SJSA1 (cell line): ENCODE results near the gene KRTAP22-1. TPM values are rescaled to one million over a fixed set of nuclear protein-coding genes. Genes with fewer than 3 reads are reported as not detected.

Experiments
- DNase-seq, 2 experiments: peaks; one replicate each; pipeline ENCODE4 v3.0.0-alpha.2; 2015 to 2020; ENCODE audit warnings: low spot score in 2 of 2, low read depth in 1 of 2
- H3K27ac ChIP-seq: fragments of 250-450 bp; sonication (Bioruptor Pico); 2 replicates; pipeline ENCODE4 v1.5.1; 2020; ENCODE audit warnings: mild to moderate bottlenecking, moderate library complexity
- H3K27me3 ChIP-seq: fragments of 250-450 bp; sonication (Bioruptor Pico); replicated peaks from 2 replicates; pipeline ENCODE4 v1.5.1; 2020; ENCODE audit warnings: mild to moderate bottlenecking, moderate library complexity
- H3K36me3 ChIP-seq: fragments of 250-450 bp; sonication (Bioruptor Pico); 2 replicates; pipeline ENCODE4 v1.5.1; 2020; ENCODE audit warnings: mild to moderate bottlenecking
- H3K4me1 ChIP-seq: fragments of 250-450 bp; sonication (Bioruptor Pico); replicated peaks from 2 replicates; pipeline ENCODE4 v1.6.1; 2021; ENCODE audit warnings: mild to moderate bottlenecking
- H3K4me3 ChIP-seq: fragments of 250-450 bp; sonication (Bioruptor Pico); 2 replicates; pipeline ENCODE4 v1.5.1; 2020; ENCODE audit warnings: mild to moderate bottlenecking
- H3K9me3 ChIP-seq: fragments of 250-450 bp; sonication (Bioruptor Pico); replicated peaks from 2 replicates; pipeline ENCODE4 v1.5.1; 2020; ENCODE audit warnings: mild to moderate bottlenecking
- total RNA-seq: library from RNA; depleted of rRNA; stranded (reverse); fragments of >200 nt; shearing (Covaris generic); gene quantifications from 2 replicates; pipeline ENCODE4 v1.2.3, GENCODE V29; 2014

Gene KRTAP22-1
- total RNA-seq, 1 experiment from 2014 or later, result not detected

GRCh38 chr21:30605968-30606367, 5.1 kb downstream of the KRTAP22-1 start:
- DNase-seq, result no peak
- H3K4me1 ChIP-seq, result no peaks in the 10 kb centered on the region
- H3K9me3 ChIP-seq, result no peaks in the 10 kb centered on the region

GRCh38 chr21:30612132-30612531, 11.2 kb downstream of the KRTAP22-1 start:
- H3K27ac ChIP-seq, result no peak overlapping the region
- H3K36me3 ChIP-seq, result no peaks in the 10 kb centered on the region
- no peaks in the 10 kb centered on the region for H3K9me3 ChIP-seq
- no peak for DNase-seq
- no peaks in the 10 kb centered on the region for H3K27me3 ChIP-seq
- no peak overlapping the region for H3K4me3 ChIP-seq
- no peaks in the 10 kb centered on the region for H3K4me1 ChIP-seq

More at GRCh38 chr21:30605968-30606367, 5.1 kb downstream of the KRTAP22-1 start:
- no peaks in the 10 kb centered on the region for H3K36me3 ChIP-seq
- no peak overlapping the region for H3K27ac ChIP-seq
- H3K4me3 ChIP-seq, result no peak overlapping the region
- H3K27me3 ChIP-seq, result no peaks in the 10 kb centered on the region

GRCh38 chr21:30613836-30614235, 12.9 kb downstream of the KRTAP22-1 start, which contains the start of gene KRTAP6-1:
TSS of gene KRTAP6-1 (minus strand) at chr21:30613930. CDS start at chr21:30613904, 26 bp downstream.
- no peak within 1 kb of the TSS for H3K27ac ChIP-seq

GRCh38 chr21:30615199-30615598, 14.3 kb downstream of the KRTAP22-1 start:
- H3K36me3 ChIP-seq, result no peaks in the 10 kb centered on the region
- H3K4me1 ChIP-seq, result peaks cover 4% of the 10 kb centered on the region; the same call in 1 of the 2 replicates
- no peak overlapping the region for H3K27ac ChIP-seq
- no peak overlapping the region for H3K4me3 ChIP-seq
- no peak for DNase-seq
- H3K27me3 ChIP-seq, result no peaks in the 10 kb centered on the region
- H3K9me3 ChIP-seq, result no peaks in the 10 kb centered on the region

More at GRCh38 chr21:30613836-30614235, 12.9 kb downstream of the KRTAP22-1 start, which contains the start of gene KRTAP6-1:
- no peaks in the 10 kb centered on the region for H3K4me1 ChIP-seq
- no peak within 1 kb of the TSS for H3K4me3 ChIP-seq
- no peaks in the 10 kb centered on the region for H3K9me3 ChIP-seq
- H3K36me3 ChIP-seq, result no peaks in the 10 kb centered on the region
- no peaks in the 10 kb centered on the region for H3K27me3 ChIP-seq
- no peak for DNase-seq

- H3K36me3 ChIP-seq, result no peaks in the 10 kb centered on the region
Observed at GRCh38 chr21:30616125-30616524, 15.2 kb downstream of the KRTAP22-1 start, which contains the start of gene KRTAP20-1. TSS of gene KRTAP20-1 (plus strand) at chr21:30616425. CDS start at chr21:30616455, 30 bp downstream.

GRCh38 chr21:30620080-30620479, 19.2 kb downstream of the KRTAP22-1 start:
- Histone ChIP-seq H3K27me3 (no peaks in the 10 kb centered on the region), H3K36me3 (no peaks in the 10 kb centered on the region), H3K27ac (peak overlapping the region; percentile 3; the same call in 1 of the 2 replicates), H3K9me3 (no peaks in the 10 kb centered on the region), H3K4me1 (peaks cover 18% of the 10 kb centered on the region), H3K4me3 (no peak overlapping the region)
- no peak for DNase-seq

More at GRCh38 chr21:30616125-30616524, 15.2 kb downstream of the KRTAP22-1 start, which contains the start of gene KRTAP20-1:
- Histone ChIP-seq H3K4me1 (peaks cover 8% of the 10 kb centered on the region; the same call in 1 of the 2 replicates), H3K4me3 (no peak within 1 kb of the TSS), H3K9me3 (no peaks in the 10 kb centered on the region), H3K27ac (no peak within 1 kb of the TSS), H3K27me3 (no peaks in the 10 kb centered on the region)
- DNase-seq, result no peak

GRCh38 chr21:30620522-30620921, 19.6 kb downstream of the KRTAP22-1 start, which contains the start of gene KRTAP20-4:
TSS of gene KRTAP20-4 (plus strand) at chr21:30620627.
- no peak for DNase-seq
- Histone ChIP-seq H3K9me3 (no peaks in the 10 kb centered on the region), H3K4me3 (no peak within 1 kb of the TSS), H3K27me3 (no peaks in the 10 kb centered on the region), H3K4me1 (peaks cover 18% of the 10 kb centered on the region), H3K36me3 (no peaks in the 10 kb centered on the region), H3K27ac (peak within 1 kb of the TSS; percentile 64)

GRCh38 chr21:30623362-30623761, 22.5 kb downstream of the KRTAP22-1 start:
- no peak overlapping the region for H3K4me3 ChIP-seq
- no peak for DNase-seq
- peaks cover 18% of the 10 kb centered on the region for H3K4me1 ChIP-seq

GRCh38 chr21:30625449-30626165, 24.7 kb downstream of the KRTAP22-1 start:
- H3K27ac ChIP-seq, result no peak overlapping the region
- H3K27me3 ChIP-seq, result no peaks in the 10 kb centered on the region
- H3K4me3 ChIP-seq, result no peak overlapping the region
- H3K9me3 ChIP-seq, result no peaks in the 10 kb centered on the region
- H3K4me1 ChIP-seq, result peaks cover 10% of the 10 kb centered on the region
- no peak for DNase-seq
- H3K36me3 ChIP-seq, result no peaks in the 10 kb centered on the region

More at GRCh38 chr21:30623362-30623761, 22.5 kb downstream of the KRTAP22-1 start:
- Histone ChIP-seq H3K27ac (no peak overlapping the region), H3K36me3 (no peaks in the 10 kb centered on the region), H3K27me3 (no peaks in the 10 kb centered on the region), H3K9me3 (no peaks in the 10 kb centered on the region)

- H3K27me3 ChIP-seq, result no peaks in the 10 kb centered on the region
- H3K4me3 ChIP-seq, result no peak overlapping the region
- H3K36me3 ChIP-seq, result no peaks in the 10 kb centered on the region
- no peaks in the 10 kb centered on the region for H3K4me1 ChIP-seq
- H3K9me3 ChIP-seq, result no peaks in the 10 kb centered on the region
- no peak overlapping the region for H3K27ac ChIP-seq
- DNase-seq, result no peak
Observed at GRCh38 chr21:30628109-30628508, 27.2 kb downstream of the KRTAP22-1 start.

- Histone ChIP-seq H3K4me1 (no peaks in the 10 kb centered on the region), H3K27me3 (no peaks in the 10 kb centered on the region), H3K4me3 (no peak overlapping the region), H3K9me3 (no peaks in the 10 kb centered on the region), H3K27ac (no peak overlapping the region), H3K36me3 (no peaks in the 10 kb centered on the region)
- no peak for DNase-seq
Observed at GRCh38 chr21:30629200-30629599, 28.3 kb downstream of the KRTAP22-1 start.

GRCh38 chr21:30634906-30635305, 34.0 kb downstream of the KRTAP22-1 start, which contains the start of gene KRTAP20-2:
TSS of gene KRTAP20-2 (plus strand) at chr21:30635206. CDS start at chr21:30635264, 58 bp downstream.
- H3K27me3 ChIP-seq, result no peaks in the 10 kb centered on the region
- H3K36me3 ChIP-seq, result no peaks in the 10 kb centered on the region
- 0 out of 2 replicates have a peak within 1 kb of the TSS, but pooled peaks have one; percentile 23 for H3K27ac ChIP-seq
- DNase-seq, result peak in 1 of 2 experiments; percentile 44
- H3K9me3 ChIP-seq, result no peaks in the 10 kb centered on the region
- peaks cover 13% of the 10 kb centered on the region for H3K4me1 ChIP-seq
- no peak within 1 kb of the TSS for H3K4me3 ChIP-seq

GRCh38 chr21:30638686-30639085, 37.8 kb downstream of the KRTAP22-1 start:
- DNase-seq, result no peak
- Histone ChIP-seq H3K27ac (no peak overlapping the region), H3K36me3 (no peaks in the 10 kb centered on the region), H3K4me3 (no peak overlapping the region), H3K9me3 (no peaks in the 10 kb centered on the region), H3K4me1 (peaks cover 13% of the 10 kb centered on the region), H3K27me3 (no peaks in the 10 kb centered on the region)

- H3K9me3 ChIP-seq, result no peaks in the 10 kb centered on the region
- DNase-seq, result no peak
- H3K36me3 ChIP-seq, result no peaks in the 10 kb centered on the region
- H3K4me3 ChIP-seq, result no peak within 1 kb of the TSS
- 0 out of 2 replicates have a peak, but pooled peaks cover under 1% of the 10 kb centered on the region for H3K4me1 ChIP-seq
- H3K27me3 ChIP-seq, result no peaks in the 10 kb centered on the region
- no peak within 1 kb of the TSS for H3K27ac ChIP-seq
Observed at GRCh38 chr21:30642564-30642963, 41.7 kb downstream of the KRTAP22-1 start, which contains the start of gene KRTAP20-3. TSS of gene KRTAP20-3 (plus strand) at chr21:30642864.
